ENCODE measurements around the gene KCNK5. TPM values are rescaled to one million over a fixed set of nuclear protein-coding genes. Genes with fewer than 3 reads are reported as not detected.

KCNK5 gene
- polyA plus RNA-seq, 2 of the 4 experiments (the other 2 are of a cell fraction), result 1.5 to 2.3 TPM

- H3K9me3 ChIP-seq, result no peaks in the 10 kb centered on the region
- H3K4me3 ChIP-seq, result no peak overlapping the region
- DNase-seq (ENCODE audit: low read depth in 1 of 2, low spot score in 1 of 2) (no peak), FAIRE-seq (no peak), ATAC-seq (no peak)
- no peak overlapping the region for H3K4me2 ChIP-seq
- ChIA-PET POLR2A (no interaction called here), CTCF (interaction anchor here (0.6 to 4.4 kb wide), 10 partner anchors 9 to 255 kb away, joined by 3 to 15 read pairs (median 4); no protein-coding TSS in a partner anchor)
- TF ChIP-seq JUN (IDR thresholded peaks at IDR 0.05) (no peak), USF2 (IDR thresholded peaks at IDR 0.05) (no peak), PHF8 (IDR thresholded peaks at IDR 0.05; ENCODE audit: borderline replicate concordance, low read depth) (no peak), FOSL2 (IDR thresholded peaks at IDR 0.05) (no peak), FOSL2 (CRISPR knock-in tag; IDR thresholded peaks at IDR 0.05) (no peak), ZNF302 (CRISPR knock-in tag; IDR thresholded peaks at IDR 0.05) (no peak), RNF2 (IDR thresholded peaks at IDR 0.05; ENCODE audit: borderline replicate concordance, low read depth) (no peak), RARB (CRISPR knock-in tag; IDR thresholded peaks at IDR 0.05) (no peak), REST (IDR thresholded peaks at IDR 0.05) (no peak), CHD4 (IDR thresholded peaks at IDR 0.05; ENCODE audit: borderline replicate concordance) (no peak), KDM1A (IDR thresholded peaks at IDR 0.05; ENCODE audit: low read depth) (no peak), FOSB (CRISPR knock-in tag; IDR thresholded peaks at IDR 0.05) (no peak), NFE2L2 (conservative IDR thresholded peaks at IDR 0.05; ENCODE audit: low read length) (no peak), ZC3H11A (IDR thresholded peaks at IDR 0.05) (no peak), CEBPB (IDR thresholded peaks at IDR 0.05) (no peak), NR3C1 (IDR thresholded peaks at IDR 0.05) (no peak), EHMT2 (IDR thresholded peaks at IDR 0.05; ENCODE audit: low read depth) (no peak)
- peaks cover 18% of the 10 kb centered on the region for H3K4me1 ChIP-seq
- H3K27ac ChIP-seq, result no peak overlapping the region
- no CpG with 5 or more reads among the region's 21 CpGs for WGBS (ENCODE audit: missing lambda C conversion rate)
These were observed 38.6 kb downstream of the KCNK5 start for GRCh38 chr6:39190545-39191235.

GRCh38 chr6:39189915-39190544 lies 39.2 kb downstream of the KCNK5 start:
- CTCF ChIA-PET, result interaction anchor here (0.6 to 4.4 kb wide), 10 partner anchors 10 to 254 kb away, joined by 3 to 15 read pairs (median 3); no protein-coding TSS in a partner anchor
- Histone ChIP-seq H3K4me3 (no peak overlapping the region), H3K4me1 (peaks cover 25% of the 10 kb centered on the region), H3K27ac (0 out of 6 replicates have a peak overlapping the region, but pooled peaks of 1 of the 2 experiments have one; percentile 38), H3K9me3 (no peaks in the 10 kb centered on the region), H3K4me2 (no peak overlapping the region)
- TF ChIP-seq RAD21 (conservative IDR thresholded peaks at IDR 0.05 in 1 of 2, IDR thresholded peaks at IDR 0.05 in 1 of 2) (peak; percentile 37 to 47; a peak in 4 of 5 replicates), SMC3 (IDR thresholded peaks at IDR 0.05) (peak; percentile 46; the same call in 2 of the 3 replicates), HOXA7 (CRISPR knock-in tag; IDR thresholded peaks at IDR 0.05) (no peak)
- peak; percentile 36 to 49 for DNase-seq (ENCODE audit: low read depth in 1 of 2, low spot score in 1 of 2)
- 74% methylated on average over 11 of the region's 15 CpGs for WGBS (ENCODE audit: missing lambda C conversion rate)
- FAIRE-seq, result no peak
- POLR2A ChIA-PET, result no interaction called here
- peak; percentile 95 to 98 for ATAC-seq
